ENCODE data around the gene CNP. TPM values are rescaled to one million over a fixed set of nuclear protein-coding genes. Genes with fewer than 3 reads are reported as not detected.

Gene CNP
- total RNA-seq, 1 experiment from 2014 or later, result 78.5 TPM

DNA sequence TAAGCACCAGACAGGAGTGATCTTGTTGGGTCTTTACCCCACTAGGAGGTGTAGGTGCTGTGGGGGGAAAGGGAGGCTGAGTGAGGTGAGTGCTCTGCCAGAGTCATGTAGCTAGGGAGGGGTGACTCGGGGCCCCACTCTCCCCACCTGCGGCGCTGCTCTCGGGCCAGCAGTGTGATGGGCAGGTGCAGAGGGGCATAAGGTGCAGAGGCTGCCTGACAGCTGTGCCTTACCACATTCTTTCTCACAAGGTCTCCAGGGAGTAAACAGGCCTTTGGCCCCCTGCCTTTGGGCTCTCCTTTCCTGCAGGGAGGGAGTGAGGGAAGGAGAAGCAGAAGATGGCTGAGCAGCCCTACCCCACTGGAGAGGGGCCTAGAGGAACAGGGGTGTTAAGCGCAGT lies 4.5 kb upstream of the CNP start:
- no peak overlapping the region for H3K4ac ChIP-seq (ENCODE audit: low read depth, low read length)
- no peak overlapping the region for H2BK12ac ChIP-seq (ENCODE audit: insufficient read length, low read depth, low read length)
- H3K9me3 ChIP-seq (ENCODE audit: control insufficient read depth, low read depth, low read length), result no peaks in the 10 kb centered on the region
- H4K5ac ChIP-seq (ENCODE audit: insufficient read length, low read depth, low read length), result no peak overlapping the region
- no peaks in the 10 kb centered on the region for H3K9me3 Mint-ChIP-seq
- no peak overlapping the region for H2BK120ac ChIP-seq (ENCODE audit: low read depth, low read length, poor library complexity, severe bottlenecking)
- H2BK20ac ChIP-seq (ENCODE audit: low read depth, low read length, poor library complexity, severe bottlenecking), result no peak overlapping the region
- H3K4me1 Mint-ChIP-seq, result peaks cover 42% of the 10 kb centered on the region in 2 experiments
- no peak overlapping the region for H3K4me2 ChIP-seq (ENCODE audit: insufficient read depth, insufficient read length, low read length)
- H3K9ac ChIP-seq (ENCODE audit: extremely low read depth, insufficient read length, low read length), result no peak overlapping the region
- peaks cover 6% of the 10 kb centered on the region for H3K23me2 ChIP-seq (ENCODE audit: insufficient read length, low read depth, low read length, poor library complexity, severe bottlenecking)
- TF ChIP-seq, protein P1, sequence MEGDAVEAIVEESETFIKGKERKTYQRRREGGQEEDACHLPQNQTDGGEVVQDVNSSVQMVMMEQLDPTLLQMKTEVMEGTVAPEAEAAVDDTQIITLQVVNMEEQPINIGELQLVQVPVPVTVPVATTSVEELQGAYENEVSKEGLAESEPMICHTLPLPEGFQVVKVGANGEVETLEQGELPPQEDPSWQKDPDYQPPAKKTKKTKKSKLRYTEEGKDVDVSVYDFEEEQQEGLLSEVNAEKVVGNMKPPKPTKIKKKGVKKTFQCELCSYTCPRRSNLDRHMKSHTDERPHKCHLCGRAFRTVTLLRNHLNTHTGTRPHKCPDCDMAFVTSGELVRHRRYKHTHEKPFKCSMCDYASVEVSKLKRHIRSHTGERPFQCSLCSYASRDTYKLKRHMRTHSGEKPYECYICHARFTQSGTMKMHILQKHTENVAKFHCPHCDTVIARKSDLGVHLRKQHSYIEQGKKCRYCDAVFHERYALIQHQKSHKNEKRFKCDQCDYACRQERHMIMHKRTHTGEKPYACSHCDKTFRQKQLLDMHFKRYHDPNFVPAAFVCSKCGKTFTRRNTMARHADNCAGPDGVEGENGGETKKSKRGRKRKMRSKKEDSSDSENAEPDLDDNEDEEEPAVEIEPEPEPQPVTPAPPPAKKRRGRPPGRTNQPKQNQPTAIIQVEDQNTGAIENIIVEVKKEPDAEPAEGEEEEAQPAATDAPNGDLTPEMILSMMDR (conservative IDR thresholded peaks at IDR 0.05), result no peak
- DNase-seq, result no peak
- no peak overlapping the region for H4K91ac ChIP-seq (ENCODE audit: insufficient read length, low read depth, low read length)
- no peak overlapping the region for H3T11ph ChIP-seq (ENCODE audit: low read length)
- no peak overlapping the region for H2AK5ac ChIP-seq (ENCODE audit: insufficient read length, low read length)
- peaks cover 4% of the 10 kb centered on the region; the same call in 1 of the 2 replicates for H3K27me3 Mint-ChIP-seq (ENCODE audit: low read depth)
- H3K36me3 Mint-ChIP-seq (ENCODE audit: insufficient read depth in 1 of 3, low read depth in 3 of 3), result no peaks in the 10 kb centered on the region; a peak in 1 of 7 replicates
- no peaks in the 10 kb centered on the region for H4K20me1 ChIP-seq (ENCODE audit: control insufficient read depth, insufficient read depth, insufficient read length)
- no peak overlapping the region for H2BK15ac ChIP-seq (ENCODE audit: low read depth, low read length)
- no peak overlapping the region for H3K27ac Mint-ChIP-seq
- no peak overlapping the region for H3K27ac ChIP-seq (ENCODE audit: insufficient read length, low read depth, low read length)
- H3K18ac ChIP-seq (ENCODE audit: insufficient read length, low read depth, low read length), result no peak overlapping the region
- no peaks in the 10 kb centered on the region for H3K79me2 ChIP-seq (ENCODE audit: insufficient read depth, low read length)
- H3K79me1 ChIP-seq (ENCODE audit: insufficient read depth, low read depth, low read length, poor library complexity, severe bottlenecking), result no peaks in the 10 kb centered on the region
- H3K4me3 Mint-ChIP-seq, result no peak overlapping the region
- no peak overlapping the region for H2AFZ ChIP-seq (ENCODE audit: low read length)
- no peak overlapping the region for H4K8ac ChIP-seq (replicated peaks; ENCODE audit: insufficient read length, low read depth, low read length)
- no peak overlapping the region for H3K23ac ChIP-seq (ENCODE audit: insufficient read length, low read depth, low read length)
- peaks cover 2% of the 10 kb centered on the region; the same call in 1 of the 2 replicates for H3K4me1 ChIP-seq (ENCODE audit: insufficient read depth, low read length)
- no peak overlapping the region for H2BK5ac ChIP-seq (ENCODE audit: insufficient read length, low read length)
- H3K27me3 ChIP-seq (ENCODE audit: insufficient read depth, low read length), result no peaks in the 10 kb centered on the region
- H3K14ac ChIP-seq (ENCODE audit: insufficient read depth, low read length), result no peak overlapping the region
- H3K56ac ChIP-seq (ENCODE audit: insufficient read length, low read depth, low read length), result no peak overlapping the region
- WGBS (ENCODE audit: extremely low coverage, insufficient read length, low lambda C conversion rate), result no CpG with 5 or more reads among the region's 5 CpGs
